Common myeloid progenitor, CD34-positive (primary cell): Measurements from ENCODE around the gene FCN3. TPM values are rescaled to one million over a fixed set of nuclear protein-coding genes. Genes with fewer than 3 reads are reported as not detected.

Experiments
- CTCF ChIA-PET: fragments of 350-600 bp; sonication (Branson Sonifier 250); formaldehyde crosslinking; loops from one replicate; lab custom pipeline; 2021; ENCODE audit warnings: antibody characterized with exemption; lab: Charles Lee
- POLR2A ChIA-PET: fragments of 350-600 bp; sonication (Branson Sonifier 250); formaldehyde crosslinking; loops from one replicate; lab custom pipeline; 2021; ENCODE audit warnings: antibody characterized with exemption; lab: Charles Lee
- DNase-seq, 3 donors: peaks; one replicate each; pipeline versions ENCODE4 v3.0.0 to v3.0.0-alpha.2; 2013
- H3K27ac ChIP-seq, 2 experiments: 1 replicate in 1 of 2; 2 replicates in 1 of 2; pipeline ENCODE4 v1.7.0; 2013; ENCODE audit warnings: inconsistent platforms in 2 of 2, low read length in 2 of 2, mild to moderate bottlenecking in 2 of 2, low read depth in 1 of 2, moderate library complexity in 1 of 2; ENCODE audit not compliant: severe bottlenecking in 2 of 2, insufficient read depth in 1 of 2, poor library complexity in 1 of 2
- H3K27me3 ChIP-seq, 5 experiments: replicated peaks in 2 of 5; 1 replicate in 3 of 5; 2 replicates in 2 of 5; pipeline versions ENCODE4 v1.6.1 to v1.7.0; 2013; ENCODE audit warnings: low read length in 4 of 5, mild to moderate bottlenecking in 2 of 5, moderate library complexity in 2 of 5, inconsistent platforms in 1 of 5; ENCODE audit not compliant: insufficient read depth in 5 of 5, control insufficient read depth in 4 of 5
- H3K36me3 ChIP-seq, 4 experiments: 1 replicate in 2 of 4; 2 replicates in 2 of 4; pipeline versions ENCODE4 v1.6.1 to v1.7.0; 2013; ENCODE audit warnings: low read length in 3 of 4, control low read depth in 1 of 4, mild to moderate bottlenecking in 1 of 4; ENCODE audit not compliant: control insufficient read depth in 4 of 4, insufficient read depth in 4 of 4
- H3K4me1 ChIP-seq, 4 experiments: 1 replicate in 3 of 4; 2 replicates in 1 of 4; pipeline versions ENCODE4 v1.6.1 to v1.7.1; 2013; ENCODE audit warnings: low read length in 3 of 4, mild to moderate bottlenecking in 3 of 4, control low read depth in 1 of 4, inconsistent platforms in 1 of 4, moderate library complexity in 1 of 4; ENCODE audit not compliant: control insufficient read depth in 4 of 4, insufficient read depth in 4 of 4; ENCODE audit errors: control extremely low read depth in 1 of 4
- H3K4me3 ChIP-seq, 7 experiments: 1 replicate in 4 of 7; 2 replicates in 3 of 7; pipeline versions ENCODE4 v1.5.1 to v1.7.0; 2013; ENCODE audit warnings: mild to moderate bottlenecking in 7 of 7, low read length in 6 of 7, moderate library complexity in 6 of 7, inconsistent platforms in 2 of 7, low read depth in 2 of 7, control low read depth in 1 of 7; ENCODE audit not compliant: insufficient read depth in 4 of 7, control insufficient read depth in 1 of 7; ENCODE audit errors: extremely low read depth in 1 of 7
- H3K9me3 ChIP-seq, 5 experiments: 1 replicate in 4 of 5; 2 replicates in 1 of 5; pipeline versions ENCODE4 v1.6.1 to v1.7.1; 2013; ENCODE audit warnings: low read length in 4 of 5, mild to moderate bottlenecking in 2 of 5, inconsistent platforms in 1 of 5, low read depth in 1 of 5, moderate library complexity in 1 of 5; ENCODE audit not compliant: control insufficient read depth in 4 of 5, insufficient read depth in 2 of 5; ENCODE audit errors: control extremely low read depth in 1 of 5
- WGBS: methylation state at CpG from one replicate; pipeline ENCODE4 v1.1.5; 2013; ENCODE audit not compliant: insufficient coverage; 5-methylcytosine and 5-hydroxymethylcytosine counted together
- polyA plus RNA-seq: library from polyadenylated mRNA; unstranded; fragments of 120-200 nt; gene quantifications from one replicate; pipeline ENCODE4 v1.2.1, GENCODE V29; 2013

The FCN3 gene
- polyA plus RNA-seq: not detected

DNA sequence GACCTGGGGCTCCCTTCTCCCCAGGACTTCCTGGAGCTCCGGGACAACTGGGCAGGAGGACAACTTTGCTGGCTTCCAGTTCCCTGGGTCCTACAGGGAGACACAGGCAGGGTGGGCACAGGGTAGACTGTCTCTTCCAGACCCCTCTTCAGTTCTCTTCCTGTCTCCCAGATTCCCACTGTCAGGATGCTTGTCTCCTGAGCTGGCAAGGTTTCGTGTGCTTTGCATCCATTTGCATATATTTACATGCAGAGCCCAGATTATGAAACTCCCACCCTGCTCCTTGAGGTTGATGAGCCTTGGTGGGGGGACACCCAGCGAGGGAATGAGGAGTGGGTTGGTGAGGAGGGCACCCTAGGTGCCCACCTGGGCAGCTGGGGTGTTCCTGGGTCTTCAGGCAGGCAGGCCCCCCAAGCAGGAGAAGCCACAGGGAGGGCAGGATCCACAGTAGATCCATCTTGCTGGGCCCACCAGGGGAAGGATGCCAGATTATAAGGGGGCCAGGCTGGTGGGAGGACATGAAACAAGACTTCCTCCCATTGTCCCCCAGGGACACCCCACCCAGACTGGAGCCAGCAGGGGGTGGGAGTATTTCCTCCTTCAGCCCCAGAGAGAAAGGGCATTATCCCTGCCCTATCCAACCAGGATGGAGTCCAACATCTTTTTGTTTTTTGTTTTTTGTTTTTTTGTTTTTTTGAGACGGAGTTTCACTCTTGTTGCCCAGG lies at the start of gene FCN3:
FCN3 (minus strand) TSS at position 463 of the 725 bp plus-strand sequence; CDS start at position 457, 6 bp downstream.
- peaks cover 0 to 10% (median 10%) of the 10 kb centered on the region in 4 experiments for H3K4me1 ChIP-seq
- WGBS: 100% methylated on average over 2 of the region's 4 CpGs
- H3K9me3 ChIP-seq: no peaks in the 10 kb centered on the region
- no peak within 1 kb of the TSS for H3K4me3 ChIP-seq
- ChIA-PET CTCF (interaction anchor here (0.6 to 1.2 kb wide), 3 partner anchors 10 to 22 kb away, joined by 3 read pairs; no protein-coding TSS in a partner anchor), POLR2A (no interaction called here)
- no peak for DNase-seq
- H3K36me3 ChIP-seq: no peaks in the 10 kb centered on the region
- H3K27ac ChIP-seq: no peak within 1 kb of the TSS
- no peaks in the 10 kb centered on the region for H3K27me3 ChIP-seq

DNA sequence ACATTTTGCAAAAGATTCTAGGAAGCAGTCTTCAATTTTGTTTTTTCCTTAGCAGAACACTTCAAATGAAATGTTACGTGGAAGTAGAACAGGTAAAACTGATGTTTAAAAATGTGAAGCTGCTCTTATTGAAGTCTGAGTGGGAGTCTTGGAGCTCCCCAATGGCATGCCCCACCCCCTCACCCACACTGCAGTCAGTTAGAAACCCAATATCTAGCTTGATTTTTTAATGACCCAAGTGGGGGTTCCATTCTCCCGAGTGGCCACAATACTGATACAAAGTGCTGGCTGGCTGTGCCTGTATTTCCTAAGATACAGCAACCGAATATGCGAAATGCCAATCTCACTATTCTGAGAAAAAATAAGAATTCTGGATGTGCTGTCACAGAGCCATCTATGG lies 49.1 kb upstream of the FCN3 start:
- peaks cover 19 to 70% (median 54%) of the 10 kb centered on the region in 4 experiments for H3K4me1 ChIP-seq
- peaks cover 0 to 20% (median 10%) of the 10 kb centered on the region in 4 experiments for H3K36me3 ChIP-seq

DNA sequence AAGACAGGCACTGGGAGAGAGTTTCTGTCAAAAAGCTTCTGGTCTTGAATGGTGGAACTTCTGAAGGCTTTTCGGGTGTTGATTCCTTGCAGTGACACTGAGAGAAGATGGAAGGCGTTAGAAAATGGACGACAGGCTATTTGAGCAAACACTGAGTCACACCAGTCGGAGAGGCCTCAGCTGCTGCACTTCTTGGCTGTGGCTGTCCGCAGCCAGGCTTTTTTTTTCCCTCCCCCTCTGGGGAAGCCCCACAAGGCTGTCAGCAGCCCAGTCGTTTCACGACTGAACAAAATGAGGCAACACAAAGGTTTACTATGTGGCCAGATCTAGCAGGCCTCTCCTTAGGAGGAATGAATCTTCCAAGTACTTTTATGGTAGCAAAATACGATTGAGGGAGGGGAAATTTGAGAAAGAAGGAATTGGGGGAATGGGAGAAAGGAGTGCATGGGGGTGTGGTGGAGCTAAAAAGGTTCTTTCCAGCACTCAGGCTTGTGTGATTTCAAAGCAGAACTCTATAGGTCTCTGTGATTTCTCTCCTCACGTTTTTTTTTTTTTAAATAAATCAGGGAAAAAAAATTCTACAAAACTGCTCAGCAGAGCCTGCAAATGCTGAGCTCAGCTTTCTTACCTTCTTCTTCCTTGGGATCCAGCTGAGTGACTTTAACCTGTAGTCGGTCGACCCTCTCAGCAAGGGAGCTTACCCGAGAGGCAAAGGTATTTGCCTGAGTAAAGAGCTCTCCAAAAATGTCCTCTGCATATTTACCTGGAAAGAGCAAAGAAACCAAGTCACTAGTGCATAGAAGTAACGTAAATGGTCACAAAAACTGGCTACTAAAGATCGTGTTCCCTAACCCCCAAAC lies 43.9 kb upstream of the FCN3 start:
- Histone ChIP-seq H3K4me3 (no peak overlapping the region), H3K36me3 (peaks cover 18 to 51% (median 35%) of the 10 kb centered on the region in 4 experiments), H3K27ac (no peak overlapping the region), H3K9me3 (no peaks in the 10 kb centered on the region), H3K27me3 (no peaks in the 10 kb centered on the region), H3K4me1 (peaks cover 4 to 41% (median 23%) of the 10 kb centered on the region in 4 experiments)
- WGBS: 84% methylated on average over 10 of the region's 14 CpGs
- POLR2A ChIA-PET: interaction anchor here (0.6 to 0.9 kb wide), 2 partner anchors 12 to 18 kb away, joined by 3 read pairs; no protein-coding TSS in a partner anchor
- CTCF ChIA-PET: interaction anchor here (1.1 to 13.5 kb wide), 5 partner anchors 8 to 226 kb away, joined by 3 to 119 read pairs (median 4); no protein-coding TSS in a partner anchor
- no peak for DNase-seq

More for the DNA sequence above, 49.1 kb upstream of the FCN3 start:
- peak overlapping the region in 1 of 2 experiments; percentile 39 for H3K27ac ChIP-seq
- no peak overlapping the region for H3K4me3 ChIP-seq
- WGBS: 96% methylated on average over 3 of the region's 4 CpGs
- POLR2A ChIA-PET: no interaction called here
- CTCF ChIA-PET: interaction anchor here (0.6 to 9.8 kb wide), 8 partner anchors 9 to 184 kb away, joined by 3 to 119 read pairs (median 5); no protein-coding TSS in a partner anchor
- DNase-seq: no peak
- H3K27me3 ChIP-seq: no peaks in the 10 kb centered on the region
- no peaks in the 10 kb centered on the region for H3K9me3 ChIP-seq

GRCh38 chr1:27417713-27418112 lies 43.1 kb upstream of the FCN3 start:
- H3K4me3 ChIP-seq: no peak overlapping the region
- ChIA-PET POLR2A (interaction anchor here (0.6 kb wide), 1 partner anchor 13 kb away, joined by 3 read pairs; no protein-coding TSS in a partner anchor), CTCF (interaction anchor here (1.1 to 13.5 kb wide), 6 partner anchors 9 to 227 kb away, joined by 3 to 119 read pairs (median 5); no protein-coding TSS in a partner anchor)
- H3K27ac ChIP-seq: peak overlapping the region in 1 of 2 experiments; percentile 17
- 93% methylated on average over 2 of the region's 3 CpGs for WGBS
- no peaks in the 10 kb centered on the region for H3K27me3 ChIP-seq
- H3K9me3 ChIP-seq: no peaks in the 10 kb centered on the region
- peaks cover 26 to 60% (median 44%) of the 10 kb centered on the region in 4 experiments for H3K36me3 ChIP-seq
- peaks cover 4 to 36% (median 19%) of the 10 kb centered on the region in 4 experiments for H3K4me1 ChIP-seq
- no peak for DNase-seq

DNA sequence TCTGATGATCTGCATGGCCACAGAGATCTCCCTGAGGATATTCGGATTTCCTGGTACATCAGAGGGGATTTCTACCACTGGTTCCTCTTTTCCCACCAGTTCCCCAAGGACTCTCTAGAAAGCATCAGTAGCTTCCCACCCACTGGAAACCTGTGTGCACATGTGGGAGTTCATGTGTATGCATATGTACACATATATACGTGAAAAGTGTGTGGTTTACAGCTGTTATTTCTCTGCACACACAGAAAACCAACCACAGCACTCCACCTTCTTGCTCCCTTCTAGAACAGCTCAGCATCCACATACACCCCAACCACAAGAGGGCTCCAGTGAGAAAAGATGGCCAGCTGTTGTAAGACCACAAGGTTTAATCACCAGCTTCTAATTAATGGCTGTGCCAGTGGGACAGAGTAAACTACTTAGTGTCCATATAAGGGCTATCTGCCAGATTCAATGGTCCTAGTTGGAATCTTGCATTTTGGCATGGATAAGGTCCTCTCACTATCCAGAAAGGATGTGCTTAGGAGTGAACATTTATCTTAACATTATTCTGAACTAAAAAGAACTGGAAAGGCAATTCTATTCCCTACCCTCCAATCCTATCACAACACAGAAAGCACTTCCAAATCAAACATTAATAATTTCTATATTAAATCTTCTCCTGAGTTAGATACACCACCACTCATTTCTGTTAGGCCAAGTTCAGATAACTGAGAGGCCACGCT lies 41.9 kb upstream of the FCN3 start:
- no peak overlapping the region for H3K4me3 ChIP-seq
- POLR2A ChIA-PET: interaction anchor here (0.6 kb wide), 1 partner anchor 13 kb away, joined by 12 read pairs; no protein-coding TSS in a partner anchor
- H3K36me3 ChIP-seq: peaks cover 35 to 71% (median 53%) of the 10 kb centered on the region in 4 experiments
- peaks cover 4 to 29% (median 14%) of the 10 kb centered on the region in 4 experiments for H3K4me1 ChIP-seq
- CTCF ChIA-PET: interaction anchor here (0.7 to 13.5 kb wide), 25 partner anchors 10 to 276 kb away, joined by 3 to 119 read pairs (median 5); partner anchors contain the start of gene AHDC1
- 50% methylated on average over 1 of the region's 3 CpGs for WGBS
- no peaks in the 10 kb centered on the region for H3K27me3 ChIP-seq
- peak; percentile 84 to 93 (median 92) for DNase-seq
- H3K9me3 ChIP-seq: no peaks in the 10 kb centered on the region
- peak overlapping the region in 1 of 2 experiments; percentile 17 for H3K27ac ChIP-seq

- Histone ChIP-seq H3K4me3 (no peak overlapping the region), H3K4me1 (peaks cover 4 to 19% (median 11%) of the 10 kb centered on the region in 4 experiments), H3K27me3 (no peaks in the 10 kb centered on the region), H3K27ac (no peak overlapping the region), H3K9me3 (no peaks in the 10 kb centered on the region), H3K36me3 (peaks cover 51 to 94% (median 70%) of the 10 kb centered on the region in 4 experiments)
- no peak for DNase-seq
- ChIA-PET POLR2A (no interaction called here), CTCF (interaction anchor here (0.6 to 13.5 kb wide), 12 partner anchors 11 to 192 kb away, joined by 3 to 119 read pairs (median 4); partner anchors contain the start of genes AHDC1, SYTL1 and WASF2)
- no CpG with 5 or more reads among the region's 1 CpG for WGBS
These were observed 39.5 kb upstream of the FCN3 start for GRCh38 chr1:27414091-27414490.
